ENCODE results near the gene IQCM. TPM values are rescaled to one million over a fixed set of nuclear protein-coding genes. Genes with fewer than 3 reads are reported as not detected.

The IQCM gene
- total RNA-seq, 1 donor from 2014 or later, result not detected

GRCh38 chr4:149631629-149632028 is 184.0 kb downstream of the IQCM start:
- no peak overlapping the region for H3K4me3 Mint-ChIP-seq (ENCODE audit: unreplicated experiment)
- H3K27me3 Mint-ChIP-seq (ENCODE audit: low read depth), result peaks cover 3% of the 10 kb centered on the region
- H3K27ac Mint-ChIP-seq (ENCODE audit: unreplicated experiment), result no peak overlapping the region
- TF ChIP-seq CTCF (IDR thresholded peaks at IDR 0.05), result no peak
- H3K9me3 Mint-ChIP-seq (ENCODE audit: low read depth), result no peaks in the 10 kb centered on the region
- no peaks in the 10 kb centered on the region for H3K36me3 Mint-ChIP-seq (ENCODE audit: low read depth)
- H3K4me1 Mint-ChIP-seq (ENCODE audit: low read depth), result no peaks in the 10 kb centered on the region
- DNase-seq (ENCODE audit: low spot score), result no peak

- H3K36me3 Mint-ChIP-seq (ENCODE audit: low read depth), result no peaks in the 10 kb centered on the region
- no peak overlapping the region for H3K27ac Mint-ChIP-seq (ENCODE audit: unreplicated experiment)
- H3K4me3 Mint-ChIP-seq (ENCODE audit: unreplicated experiment), result no peak overlapping the region
- H3K27me3 Mint-ChIP-seq (ENCODE audit: low read depth), result peaks cover 8% of the 10 kb centered on the region
- no peak for DNase-seq (ENCODE audit: low spot score)
- H3K4me1 Mint-ChIP-seq (ENCODE audit: low read depth), result no peaks in the 10 kb centered on the region
- no peaks in the 10 kb centered on the region for H3K9me3 Mint-ChIP-seq (ENCODE audit: low read depth)
- TF ChIP-seq CTCF (IDR thresholded peaks at IDR 0.05), result no peak
These were observed 185.6 kb downstream of the IQCM start for GRCh38 chr4:149630064-149630463.

GRCh38 chr4:149605601-149606378 is 209.9 kb downstream of the IQCM start:
- no peaks in the 10 kb centered on the region for H3K36me3 Mint-ChIP-seq (ENCODE audit: low read depth)
- no peaks in the 10 kb centered on the region for H3K4me1 Mint-ChIP-seq (ENCODE audit: low read depth)
- H3K9me3 Mint-ChIP-seq (ENCODE audit: low read depth), result peaks cover 12% of the 10 kb centered on the region
- no peak for TF ChIP-seq CTCF (IDR thresholded peaks at IDR 0.05)
- no peak overlapping the region for H3K27ac Mint-ChIP-seq (ENCODE audit: unreplicated experiment)
- no peak for DNase-seq (ENCODE audit: low spot score)
- no peak overlapping the region for H3K4me3 Mint-ChIP-seq (ENCODE audit: unreplicated experiment)
- H3K27me3 Mint-ChIP-seq (ENCODE audit: low read depth), result peaks cover 5% of the 10 kb centered on the region

- H3K27me3 Mint-ChIP-seq (ENCODE audit: low read depth), result peaks cover 6% of the 10 kb centered on the region
- H3K4me3 Mint-ChIP-seq (ENCODE audit: unreplicated experiment), result no peak overlapping the region
- H3K9me3 Mint-ChIP-seq (ENCODE audit: low read depth), result peaks cover 9% of the 10 kb centered on the region
- DNase-seq (ENCODE audit: low spot score), result no peak
- no peaks in the 10 kb centered on the region for H3K4me1 Mint-ChIP-seq (ENCODE audit: low read depth)
- H3K27ac Mint-ChIP-seq (ENCODE audit: unreplicated experiment), result no peak overlapping the region
- no peak for TF ChIP-seq CTCF (IDR thresholded peaks at IDR 0.05)
- H3K36me3 Mint-ChIP-seq (ENCODE audit: low read depth), result no peaks in the 10 kb centered on the region
These were observed 210.8 kb downstream of the IQCM start for GRCh38 chr4:149604827-149605226.

GRCh38 chr4:149595500-149595899 is 220.1 kb downstream of the IQCM start:
- Mint-ChIP-seq H3K4me3 (ENCODE audit: unreplicated experiment) (no peak overlapping the region), H3K27me3 (ENCODE audit: low read depth) (peaks cover 3% of the 10 kb centered on the region), H3K4me1 (ENCODE audit: low read depth) (no peaks in the 10 kb centered on the region), H3K9me3 (ENCODE audit: low read depth) (peaks cover 6% of the 10 kb centered on the region), H3K36me3 (ENCODE audit: low read depth) (no peaks in the 10 kb centered on the region), H3K27ac (ENCODE audit: unreplicated experiment) (no peak overlapping the region)
- no peak for DNase-seq (ENCODE audit: low spot score)
- no peak for TF ChIP-seq CTCF (IDR thresholded peaks at IDR 0.05)

Data from chondrocyte (in vitro differentiated cells).